Measurements from ENCODE around the gene HERC2.

DNA sequence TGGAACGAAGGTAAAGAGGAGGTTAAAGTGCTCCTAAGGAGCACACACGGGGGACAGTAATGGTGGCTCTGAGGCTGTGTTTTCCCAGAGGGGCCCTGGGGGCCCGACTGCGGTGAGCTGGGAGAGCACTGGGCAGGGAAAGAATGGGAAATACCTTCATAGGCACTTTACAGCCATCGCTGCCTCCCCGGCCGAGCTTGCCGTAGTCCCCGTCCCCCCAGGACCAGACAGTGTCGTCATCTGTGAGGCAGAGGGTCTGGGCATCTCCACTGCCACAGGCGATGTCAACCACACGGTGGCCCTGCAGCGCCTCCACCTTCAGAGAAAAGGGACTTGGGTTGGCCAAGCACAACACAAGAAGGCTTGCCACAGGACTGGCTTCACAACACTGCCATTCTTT, 190.0 kb downstream of the HERC2 start:
- TF ChIP-seq, protein P1, sequence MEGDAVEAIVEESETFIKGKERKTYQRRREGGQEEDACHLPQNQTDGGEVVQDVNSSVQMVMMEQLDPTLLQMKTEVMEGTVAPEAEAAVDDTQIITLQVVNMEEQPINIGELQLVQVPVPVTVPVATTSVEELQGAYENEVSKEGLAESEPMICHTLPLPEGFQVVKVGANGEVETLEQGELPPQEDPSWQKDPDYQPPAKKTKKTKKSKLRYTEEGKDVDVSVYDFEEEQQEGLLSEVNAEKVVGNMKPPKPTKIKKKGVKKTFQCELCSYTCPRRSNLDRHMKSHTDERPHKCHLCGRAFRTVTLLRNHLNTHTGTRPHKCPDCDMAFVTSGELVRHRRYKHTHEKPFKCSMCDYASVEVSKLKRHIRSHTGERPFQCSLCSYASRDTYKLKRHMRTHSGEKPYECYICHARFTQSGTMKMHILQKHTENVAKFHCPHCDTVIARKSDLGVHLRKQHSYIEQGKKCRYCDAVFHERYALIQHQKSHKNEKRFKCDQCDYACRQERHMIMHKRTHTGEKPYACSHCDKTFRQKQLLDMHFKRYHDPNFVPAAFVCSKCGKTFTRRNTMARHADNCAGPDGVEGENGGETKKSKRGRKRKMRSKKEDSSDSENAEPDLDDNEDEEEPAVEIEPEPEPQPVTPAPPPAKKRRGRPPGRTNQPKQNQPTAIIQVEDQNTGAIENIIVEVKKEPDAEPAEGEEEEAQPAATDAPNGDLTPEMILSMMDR (IDR thresholded peaks at IDR 0.05), result no peak
- TF ChIP-seq POLR2A (IDR thresholded peaks at IDR 0.05), result no peak

Data from uterus (tissue), 2 donors.